Measurements from ENCODE around the gene TMEM11. TPM values are rescaled to one million over a fixed set of nuclear protein-coding genes. Genes with fewer than 3 reads are reported as not detected.
A peak's percentile ranks its signal among the peaks of the same experiment; 100 is the strongest.

TMEM11 gene
- total RNA-seq, 4 donors from 2014 or later, result 25.6 to 38.0 (median 33.8) TPM

DNA sequence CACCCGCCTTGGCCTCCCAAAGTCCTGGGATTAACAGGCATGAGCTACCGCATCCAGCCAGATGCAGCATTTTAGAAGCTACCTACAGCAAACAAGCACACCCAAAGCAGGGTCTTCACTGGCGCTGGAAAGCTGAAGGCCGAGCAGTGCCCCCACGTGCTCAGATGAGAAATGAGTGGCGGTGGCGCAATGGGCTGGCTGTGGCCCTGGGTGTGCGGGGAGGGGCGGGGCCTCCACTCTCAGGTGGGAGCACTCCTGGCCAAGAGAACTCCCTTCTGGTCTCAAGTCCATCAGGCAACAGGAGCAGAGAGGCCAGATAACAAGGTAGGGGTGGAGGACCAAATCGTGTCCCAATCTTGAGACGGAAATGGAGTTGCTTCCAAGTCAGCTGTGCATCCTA lies 12.1 kb downstream of the TMEM11 start:
- no peak overlapping the region for H3K27ac ChIP-seq
- no peaks in the 10 kb centered on the region for H3K9me3 ChIP-seq
- no peaks in the 10 kb centered on the region for H3K27me3 ChIP-seq
- TF ChIP-seq EP300 (IDR thresholded peaks at IDR 0.05) (no peak), POLR2AphosphoS5 (IDR thresholded peaks at IDR 0.05) (no peak), POLR2A (IDR thresholded peaks at IDR 0.05) (no peak)
- TF ChIP-seq, protein P1, sequence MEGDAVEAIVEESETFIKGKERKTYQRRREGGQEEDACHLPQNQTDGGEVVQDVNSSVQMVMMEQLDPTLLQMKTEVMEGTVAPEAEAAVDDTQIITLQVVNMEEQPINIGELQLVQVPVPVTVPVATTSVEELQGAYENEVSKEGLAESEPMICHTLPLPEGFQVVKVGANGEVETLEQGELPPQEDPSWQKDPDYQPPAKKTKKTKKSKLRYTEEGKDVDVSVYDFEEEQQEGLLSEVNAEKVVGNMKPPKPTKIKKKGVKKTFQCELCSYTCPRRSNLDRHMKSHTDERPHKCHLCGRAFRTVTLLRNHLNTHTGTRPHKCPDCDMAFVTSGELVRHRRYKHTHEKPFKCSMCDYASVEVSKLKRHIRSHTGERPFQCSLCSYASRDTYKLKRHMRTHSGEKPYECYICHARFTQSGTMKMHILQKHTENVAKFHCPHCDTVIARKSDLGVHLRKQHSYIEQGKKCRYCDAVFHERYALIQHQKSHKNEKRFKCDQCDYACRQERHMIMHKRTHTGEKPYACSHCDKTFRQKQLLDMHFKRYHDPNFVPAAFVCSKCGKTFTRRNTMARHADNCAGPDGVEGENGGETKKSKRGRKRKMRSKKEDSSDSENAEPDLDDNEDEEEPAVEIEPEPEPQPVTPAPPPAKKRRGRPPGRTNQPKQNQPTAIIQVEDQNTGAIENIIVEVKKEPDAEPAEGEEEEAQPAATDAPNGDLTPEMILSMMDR (IDR thresholded peaks at IDR 0.05), result no peak
- 94% methylated on average over 4 of the region's 11 CpGs for WGBS
- DNase-seq (ENCODE audit: low spot score in 2 of 2), result no peak
- peaks cover 77% of the 10 kb centered on the region for H3K4me1 ChIP-seq
- no peak overlapping the region for H3K4me3 ChIP-seq
- H3K36me3 ChIP-seq, result peaks cover 18% of the 10 kb centered on the region

DNA sequence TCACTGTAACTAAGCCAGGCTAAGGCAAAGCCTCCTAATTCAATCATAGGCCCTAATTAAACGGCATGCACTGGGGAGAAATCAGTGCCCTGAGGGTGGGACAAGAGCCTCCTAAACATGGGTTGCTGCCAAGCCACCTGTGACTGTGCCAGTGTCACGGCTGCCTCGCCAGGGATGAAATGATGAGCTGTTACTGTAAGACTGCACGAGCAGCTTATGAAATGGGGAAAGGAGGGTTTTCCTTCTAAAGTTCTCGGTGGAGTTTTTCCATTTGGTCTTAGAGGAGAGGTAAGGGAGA lies 12.7 kb downstream of the TMEM11 start:
- DNase-seq (ENCODE audit: low spot score in 2 of 2), result no peak
- peaks cover 18% of the 10 kb centered on the region for H3K36me3 ChIP-seq
- TF ChIP-seq POLR2A (IDR thresholded peaks at IDR 0.05), result no peak
- TF ChIP-seq POLR2AphosphoS5 (IDR thresholded peaks at IDR 0.05), result no peak
- no peak for TF ChIP-seq EP300 (IDR thresholded peaks at IDR 0.05)
- TF ChIP-seq, protein P1 (IDR thresholded peaks at IDR 0.05), result no peak
- peaks cover 82% of the 10 kb centered on the region for H3K4me1 ChIP-seq
- peak overlapping the region; percentile 50 for H3K27ac ChIP-seq
- H3K9me3 ChIP-seq, result no peaks in the 10 kb centered on the region
- no peak overlapping the region for H3K4me3 ChIP-seq
- WGBS, result 30% methylated on average over 5 of the region's 5 CpGs
- no peaks in the 10 kb centered on the region for H3K27me3 ChIP-seq

DNA sequence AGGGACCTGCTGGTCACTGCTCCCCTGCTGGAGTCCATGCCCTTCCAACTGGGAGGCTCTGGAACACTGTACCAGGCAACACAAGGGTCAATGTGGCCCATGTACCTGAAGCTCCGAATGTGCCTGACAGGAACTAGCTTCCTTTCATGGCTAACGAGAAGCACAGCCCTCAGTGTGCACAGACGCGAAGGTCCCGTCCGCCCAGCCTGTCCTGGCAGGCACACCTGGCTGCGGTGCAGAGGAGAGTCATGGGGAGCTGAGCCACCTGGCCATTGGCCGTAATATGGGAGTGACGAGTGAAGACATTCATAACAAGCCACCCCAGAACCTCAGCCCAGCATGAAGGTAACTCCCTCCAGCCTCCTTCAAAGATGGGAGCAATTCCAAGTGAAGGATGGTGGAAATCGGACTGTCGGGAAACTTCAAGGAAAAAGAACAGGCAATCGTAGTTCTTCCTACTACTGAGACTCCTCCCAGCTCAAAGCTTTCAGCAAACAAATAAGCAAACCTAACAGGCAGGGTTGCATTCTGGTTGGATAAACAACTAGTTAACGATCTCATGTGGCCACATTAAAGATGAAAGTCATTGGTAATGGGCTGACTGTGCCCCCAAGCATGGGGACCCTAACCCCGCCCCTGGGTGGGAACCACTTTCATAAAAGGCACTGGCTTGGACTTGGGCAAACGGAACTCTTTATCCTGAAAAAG lies 13.2 kb downstream of the TMEM11 start:
- no peak overlapping the region for H3K4me3 ChIP-seq
- H3K4me1 ChIP-seq, result peaks cover 87% of the 10 kb centered on the region
- WGBS, result 47% methylated on average over 6 of the region's 15 CpGs
- DNase-seq (ENCODE audit: low spot score in 2 of 2), result no peak
- no peaks in the 10 kb centered on the region for H3K9me3 ChIP-seq
- no peaks in the 10 kb centered on the region for H3K27me3 ChIP-seq
- H3K36me3 ChIP-seq, result peaks cover 18% of the 10 kb centered on the region
- TF ChIP-seq, protein P1 (IDR thresholded peaks at IDR 0.05), result no peak
- no peak for TF ChIP-seq POLR2A (IDR thresholded peaks at IDR 0.05)
- no peak for TF ChIP-seq POLR2AphosphoS5 (IDR thresholded peaks at IDR 0.05)
- no peak for TF ChIP-seq EP300 (IDR thresholded peaks at IDR 0.05)
- H3K27ac ChIP-seq, result peak overlapping the region; percentile 50

DNA sequence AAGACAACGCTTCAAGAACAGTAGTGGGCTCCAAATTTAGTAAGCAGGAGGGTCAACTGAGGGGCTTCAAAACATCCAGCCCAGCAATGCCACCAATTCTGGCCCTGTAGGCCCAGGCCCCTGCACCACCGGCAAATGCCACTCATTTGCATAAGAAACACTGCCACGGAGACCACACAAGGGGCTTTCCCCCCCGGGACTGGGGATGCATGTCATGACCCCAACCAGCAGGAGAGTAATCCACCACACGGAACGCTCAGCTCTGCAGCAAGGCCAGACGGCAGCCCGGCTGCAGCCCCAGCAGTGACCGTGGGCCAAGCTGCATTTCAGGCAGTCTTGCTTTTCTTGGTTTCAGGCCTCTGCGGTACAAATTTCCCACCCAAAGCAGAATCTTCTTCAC lies 14.1 kb downstream of the TMEM11 start:
- DNase-seq (ENCODE audit: low spot score in 2 of 2), result no peak
- peaks cover 18% of the 10 kb centered on the region for H3K36me3 ChIP-seq
- 82% methylated on average over 10 of the region's 10 CpGs for WGBS
- no peaks in the 10 kb centered on the region for H3K9me3 ChIP-seq
- peaks cover 91% of the 10 kb centered on the region for H3K4me1 ChIP-seq
- peak overlapping the region; percentile 50 for H3K27ac ChIP-seq
- TF ChIP-seq EP300 (IDR thresholded peaks at IDR 0.05) (no peak), POLR2AphosphoS5 (IDR thresholded peaks at IDR 0.05) (no peak), POLR2A (IDR thresholded peaks at IDR 0.05) (no peak)
- TF ChIP-seq, protein P1 (IDR thresholded peaks at IDR 0.05), result no peak
- H3K27me3 ChIP-seq, result no peaks in the 10 kb centered on the region
- H3K4me3 ChIP-seq, result no peak overlapping the region

DNA sequence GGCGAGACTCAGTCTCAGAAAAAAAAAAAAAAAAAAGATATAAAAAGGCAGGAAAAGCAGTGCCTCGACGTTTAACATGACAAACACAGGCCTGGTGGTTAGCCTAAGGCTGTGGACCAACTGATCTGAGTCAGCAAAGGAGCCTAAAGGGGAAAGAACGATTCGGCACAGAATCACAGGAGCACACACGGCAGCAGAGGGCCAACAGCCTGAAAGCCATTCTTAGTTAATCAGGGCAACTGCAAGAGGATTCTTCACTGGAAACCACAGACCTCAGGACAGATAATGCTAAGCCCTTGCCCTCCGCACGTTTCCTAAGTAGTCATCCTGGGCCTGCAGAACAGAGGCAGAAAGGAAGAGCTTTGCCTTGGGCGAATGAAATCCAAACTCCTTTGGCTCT lies 14.7 kb downstream of the TMEM11 start:
- H3K27me3 ChIP-seq, result no peaks in the 10 kb centered on the region
- no peak for DNase-seq (ENCODE audit: low spot score in 2 of 2)
- peaks cover 92% of the 10 kb centered on the region for H3K4me1 ChIP-seq
- H3K4me3 ChIP-seq, result no peak overlapping the region
- H3K36me3 ChIP-seq, result peaks cover 18% of the 10 kb centered on the region
- 37% methylated on average over 9 of the region's 9 CpGs for WGBS
- no peak overlapping the region for H3K27ac ChIP-seq
- no peaks in the 10 kb centered on the region for H3K9me3 ChIP-seq
- TF ChIP-seq EP300 (IDR thresholded peaks at IDR 0.05) (no peak), POLR2A (IDR thresholded peaks at IDR 0.05) (no peak), POLR2AphosphoS5 (IDR thresholded peaks at IDR 0.05) (no peak)
- TF ChIP-seq, protein P1 (IDR thresholded peaks at IDR 0.05), result no peak
